22Rv1 (cell line): ENCODE measurements around the gene RPS6KA1.
"Not testable (repeated sequence)": the region's sequence is repeated elsewhere in the genome, so short reads cannot be mapped to it uniquely, and the experiment has no call there.

Experiments used
- CTCF ChIP-seq: fragments of 450-650 bp; IDR thresholded peaks from 2 replicates; pipeline ENCODE4 v1.5.1; 2017; ENCODE audit warnings: mild to moderate bottlenecking
- ZFX ChIP-seq: fragments of 450-650 bp; IDR thresholded peaks from 2 replicates; pipeline ENCODE4 v1.6.1; 2017; ENCODE audit warnings: antibody characterized with exemption, borderline replicate concordance

DNA sequence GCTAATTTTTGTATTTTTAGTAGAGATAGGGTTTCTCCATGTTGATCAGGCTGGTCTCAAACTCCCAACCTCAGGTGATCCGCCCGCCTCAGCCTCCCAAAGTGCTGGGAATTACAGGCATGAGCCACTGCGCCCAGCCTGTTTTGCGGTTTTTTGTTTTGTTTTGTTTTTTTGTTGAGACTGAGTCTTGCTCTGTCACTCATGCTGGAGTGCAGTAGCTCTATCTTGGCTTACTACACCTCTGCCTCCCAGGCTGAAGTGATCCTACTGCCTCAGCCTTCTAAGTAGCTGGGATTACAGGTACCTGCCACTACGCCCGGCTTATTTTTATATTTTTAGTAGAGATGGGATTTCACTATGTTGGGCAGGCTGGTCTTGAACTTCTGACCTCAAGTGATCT, 65.0 kb downstream of the RPS6KA1 start:
- not testable (repeated sequence) for TF ChIP-seq CTCF, ZFX
